H9 (cell line): Measurements from ENCODE around the gene UGT1A3. TPM values are rescaled to one million over a fixed set of nuclear protein-coding genes. Genes with fewer than 3 reads are reported as not detected.

Experiments used
- DNase-seq: peaks from one replicate; pipeline ENCODE4 v3.0.0-alpha.2; 2017
- H2AFZ ChIP-seq: one replicate; pipeline ENCODE4 v1.6.1; 2013; ENCODE audit warnings: mild to moderate bottlenecking, low read length, control low read depth, moderate library complexity
- H2AK5ac ChIP-seq: 2 replicates; pipeline ENCODE4 v1.6.1; 2013; ENCODE audit warnings: low read length, control low read depth, mixed read lengths; ENCODE audit not compliant: insufficient read length
- H2BK120ac ChIP-seq: one replicate; pipeline ENCODE4 v1.6.1; 2013; ENCODE audit warnings: low read depth, mild to moderate bottlenecking, low read length, control low read depth, inconsistent platforms; ENCODE audit not compliant: poor library complexity, severe bottlenecking
- H2BK12ac ChIP-seq: 2 replicates; pipeline ENCODE4 v1.6.1; 2013; ENCODE audit warnings: low read length, control low read depth, mixed read lengths, low read depth; ENCODE audit not compliant: insufficient read length
- H2BK15ac ChIP-seq: 2 replicates; pipeline ENCODE4 v1.6.1; 2013; ENCODE audit warnings: low read depth, low read length, control low read depth
- H2BK20ac ChIP-seq: one replicate; pipeline ENCODE4 v1.6.1; 2013; ENCODE audit warnings: low read depth, mild to moderate bottlenecking, low read length, control low read depth, inconsistent platforms; ENCODE audit not compliant: poor library complexity, severe bottlenecking
- H2BK5ac ChIP-seq: 2 replicates; pipeline ENCODE4 v1.6.1; 2013; ENCODE audit warnings: low read length, control low read depth, mixed read lengths; ENCODE audit not compliant: insufficient read length
- H3K14ac ChIP-seq: 2 replicates; pipeline ENCODE4 v1.6.1; 2013; ENCODE audit warnings: low read length, control low read depth; ENCODE audit not compliant: insufficient read depth
- H3K18ac ChIP-seq: 2 replicates; pipeline ENCODE4 v1.6.1; 2013; ENCODE audit warnings: low read depth, mild to moderate bottlenecking, mixed read lengths, low read length, control low read depth; ENCODE audit not compliant: insufficient read length
- H3K23ac ChIP-seq: 2 replicates; pipeline ENCODE4 v1.6.1; 2013; ENCODE audit warnings: low read length, control low read depth, mixed read lengths, low read depth; ENCODE audit not compliant: insufficient read length
- H3K23me2 ChIP-seq: 2 replicates; pipeline ENCODE4 v1.6.1; 2013; ENCODE audit warnings: low read depth, mild to moderate bottlenecking, mixed read lengths, low read length, control low read depth; ENCODE audit not compliant: insufficient read length, poor library complexity, severe bottlenecking
- H3K27ac ChIP-seq: 2 replicates; pipeline ENCODE4 v1.5.1; 2013; ENCODE audit warnings: low read length, control low read depth, mixed read lengths, low read depth; ENCODE audit not compliant: insufficient read length
- H3K27me3 ChIP-seq: 2 replicates; pipeline ENCODE4 v1.6.1; 2013; ENCODE audit warnings: low read length, control low read depth, inconsistent platforms; ENCODE audit not compliant: insufficient read depth
- H3K4ac ChIP-seq: 2 replicates; pipeline ENCODE4 v1.6.1; 2013; ENCODE audit warnings: low read depth, mild to moderate bottlenecking, control low read depth, inconsistent platforms, low read length, moderate library complexity
- H3K4me1 ChIP-seq: 2 replicates; pipeline ENCODE4 v1.6.1; 2013; ENCODE audit warnings: low read length, control low read depth, inconsistent platforms; ENCODE audit not compliant: insufficient read depth
- H3K4me2 ChIP-seq: 2 replicates; pipeline ENCODE4 v1.6.1; 2013; ENCODE audit warnings: low read length, control low read depth, mixed read lengths; ENCODE audit not compliant: insufficient read length, insufficient read depth
- H3K56ac ChIP-seq: 2 replicates; pipeline ENCODE4 v1.6.1; 2013; ENCODE audit warnings: low read depth, mild to moderate bottlenecking, mixed read lengths, low read length, control low read depth; ENCODE audit not compliant: insufficient read length
- H3K79me1 ChIP-seq: 2 replicates; pipeline ENCODE4 v1.6.1; 2013; ENCODE audit warnings: low read depth, mild to moderate bottlenecking, moderate library complexity, low read length, control low read depth, inconsistent platforms; ENCODE audit not compliant: insufficient read depth, poor library complexity, severe bottlenecking
- H3K79me2 ChIP-seq: 2 replicates; pipeline ENCODE4 v1.6.1; 2013; ENCODE audit warnings: low read length, control low read depth, inconsistent platforms; ENCODE audit not compliant: insufficient read depth
- H3K9ac ChIP-seq: 2 replicates; pipeline ENCODE4 v1.6.1; 2013; ENCODE audit warnings: low read length, control low read depth, mixed read lengths; ENCODE audit not compliant: insufficient read length; ENCODE audit errors: extremely low read depth
- H3K9me3 ChIP-seq: one replicate; pipeline ENCODE4 v1.6.1; 2013; ENCODE audit warnings: low read depth, low read length, inconsistent platforms; ENCODE audit not compliant: control insufficient read depth
- H3T11ph ChIP-seq: one replicate; pipeline ENCODE4 v1.6.1; 2013; ENCODE audit warnings: mild to moderate bottlenecking, low read length, control low read depth, inconsistent platforms
- H4K20me1 ChIP-seq: one replicate; pipeline ENCODE4 v1.6.1; 2013; ENCODE audit not compliant: control insufficient read depth, insufficient read length, insufficient read depth
- H4K5ac ChIP-seq: 2 replicates; pipeline ENCODE4 v1.6.1; 2013; ENCODE audit warnings: low read depth, mild to moderate bottlenecking, mixed read lengths, low read length, control low read depth; ENCODE audit not compliant: insufficient read length
- H4K8ac ChIP-seq: replicated peaks from 2 replicates; pipeline ENCODE4 v1.6.1; 2013; ENCODE audit warnings: low read length, control low read depth, mixed read lengths, low read depth; ENCODE audit not compliant: insufficient read length
- H4K91ac ChIP-seq: 2 replicates; pipeline ENCODE4 v1.6.1; 2013; ENCODE audit warnings: low read depth, mild to moderate bottlenecking, moderate library complexity, mixed read lengths, low read length, control low read depth; ENCODE audit not compliant: insufficient read length
- H3K27ac Mint-ChIP-seq, 3 experiments: 2 replicates in 2 of 3; 3 replicates in 1 of 3; pipeline ENCODE4 v1.8.0; 2020 to 2021; ENCODE audit warnings: mixed read lengths in 3 of 3, mild to moderate bottlenecking in 1 of 3, moderate library complexity in 1 of 3
- H3K27me3 Mint-ChIP-seq: 2 replicates; pipeline ENCODE4 v1.8.0; 2021; ENCODE audit warnings: low read depth, mild to moderate bottlenecking, moderate library complexity, mixed read lengths
- H3K36me3 Mint-ChIP-seq, 3 experiments: 2 replicates in 2 of 3; 3 replicates in 1 of 3; pipeline ENCODE4 v1.8.0; 2020 to 2021; ENCODE audit warnings: low read depth in 3 of 3, mixed read lengths in 3 of 3; ENCODE audit not compliant: insufficient read depth in 1 of 3
- H3K4me1 Mint-ChIP-seq, 2 experiments: 2 replicates each; pipeline ENCODE4 v1.8.0; 2020; ENCODE audit warnings: mixed read lengths in 2 of 2
- H3K4me3 Mint-ChIP-seq, 2 experiments: 2 replicates in 1 of 2; 3 replicates in 1 of 2; pipeline ENCODE4 v1.8.0; 2020 to 2021; ENCODE audit warnings: mild to moderate bottlenecking in 2 of 2, mixed read lengths in 2 of 2, moderate library complexity in 1 of 2
- H3K9me3 Mint-ChIP-seq, 2 experiments: 2 replicates in 1 of 2; 3 replicates in 1 of 2; pipeline ENCODE4 v1.8.0; 2020; ENCODE audit warnings: mild to moderate bottlenecking in 2 of 2, mixed read lengths in 2 of 2, moderate library complexity in 1 of 2
- WGBS: extraction: QIAGEN DNeasy Blood & Tissue Kit; methylation state at CpG from one replicate; pipeline ENCODE4 v1.1.7; 2013; ENCODE audit warnings: missing lambda C conversion rate, low lambda C conversion rate, mixed read lengths; ENCODE audit not compliant: insufficient read length; ENCODE audit errors: extremely low coverage; 5-methylcytosine and 5-hydroxymethylcytosine counted together
- total RNA-seq: library from RNA; stranded (reverse); gene quantifications from 2 replicates; pipeline ENCODE4 v1.2.1, GENCODE V29; 2021
- TF ChIP-seq, protein P1 (sequence below): fragments of 200-600 bp; sonication (generic); conservative IDR thresholded peaks from 3 replicates; pipeline ENCODE4 v1.8.0; 2021; ENCODE audit warnings: antibody characterized with exemption, mild to moderate bottlenecking

UGT1A3 gene
- total RNA-seq, 1 experiment from 2014 or later = not detected

GRCh38 chr2:233819884-233820773, 91.3 kb downstream of the UGT1A3 start:
- Histone ChIP-seq H3K56ac (no peak overlapping the region), H2BK20ac (no peak overlapping the region), H3K9me3 (no peaks in the 10 kb centered on the region), H2BK15ac (no peak overlapping the region), H3K14ac (no peak overlapping the region; the same call in 1 of the 2 replicates), H3K18ac (no peak overlapping the region), H2BK120ac (no peak overlapping the region), H2AK5ac (no peak overlapping the region), H2BK12ac (no peak overlapping the region), H3K23me2 (no peaks in the 10 kb centered on the region), H3K79me1 (no peaks in the 10 kb centered on the region), H3K4me2 (no peak overlapping the region), H4K8ac (no peak overlapping the region), H3K27ac (no peak overlapping the region), H2BK5ac (no peak overlapping the region), H3T11ph (no peak overlapping the region), H3K9ac (no peak overlapping the region), H3K4me1 (no peaks in the 10 kb centered on the region), H3K79me2 (no peaks in the 10 kb centered on the region), H3K4ac (no peak overlapping the region), H3K23ac (no peak overlapping the region), H4K20me1 (no peaks in the 10 kb centered on the region), H4K91ac (no peak overlapping the region), H2AFZ (no peak overlapping the region), H3K27me3 (no peaks in the 10 kb centered on the region), H4K5ac (no peak overlapping the region)
- Mint-ChIP-seq H3K36me3 (no peaks in the 10 kb centered on the region), H3K27ac (no peak overlapping the region), H3K27me3 (peaks cover 1% of the 10 kb centered on the region; the same call in 1 of the 2 replicates), H3K4me1 (no peaks in the 10 kb centered on the region; a peak in 1 of 4 replicates), H3K9me3 (no peaks in the 10 kb centered on the region; a peak in 1 of 5 replicates), H3K4me3 (no peak overlapping the region)
- TF ChIP-seq, protein P1, sequence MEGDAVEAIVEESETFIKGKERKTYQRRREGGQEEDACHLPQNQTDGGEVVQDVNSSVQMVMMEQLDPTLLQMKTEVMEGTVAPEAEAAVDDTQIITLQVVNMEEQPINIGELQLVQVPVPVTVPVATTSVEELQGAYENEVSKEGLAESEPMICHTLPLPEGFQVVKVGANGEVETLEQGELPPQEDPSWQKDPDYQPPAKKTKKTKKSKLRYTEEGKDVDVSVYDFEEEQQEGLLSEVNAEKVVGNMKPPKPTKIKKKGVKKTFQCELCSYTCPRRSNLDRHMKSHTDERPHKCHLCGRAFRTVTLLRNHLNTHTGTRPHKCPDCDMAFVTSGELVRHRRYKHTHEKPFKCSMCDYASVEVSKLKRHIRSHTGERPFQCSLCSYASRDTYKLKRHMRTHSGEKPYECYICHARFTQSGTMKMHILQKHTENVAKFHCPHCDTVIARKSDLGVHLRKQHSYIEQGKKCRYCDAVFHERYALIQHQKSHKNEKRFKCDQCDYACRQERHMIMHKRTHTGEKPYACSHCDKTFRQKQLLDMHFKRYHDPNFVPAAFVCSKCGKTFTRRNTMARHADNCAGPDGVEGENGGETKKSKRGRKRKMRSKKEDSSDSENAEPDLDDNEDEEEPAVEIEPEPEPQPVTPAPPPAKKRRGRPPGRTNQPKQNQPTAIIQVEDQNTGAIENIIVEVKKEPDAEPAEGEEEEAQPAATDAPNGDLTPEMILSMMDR = no peak
- peak; percentile 16 for DNase-seq
- WGBS = no CpG with 5 or more reads among the region's 18 CpGs
